ENCODE results near the gene MYOD1.

The MYOD1 gene

GRCh38 chr11:17718015-17718414 lies 1.4 kb upstream of the MYOD1 start:
- H3K27ac ChIP-seq = no peak overlapping the region
- TF ChIP-seq ZFX (IDR thresholded peaks at IDR 0.05) (no peak), CTCF (conservative IDR thresholded peaks at IDR 0.05) (no peak)

GRCh38 chr11:17718510-17718962 lies 835 bp upstream of the MYOD1 start:
- TF ChIP-seq ZFX (IDR thresholded peaks at IDR 0.05) = no peak
- no peak for TF ChIP-seq CTCF (conservative IDR thresholded peaks at IDR 0.05)
- H3K27ac ChIP-seq = no peak overlapping the region

- no peak overlapping the region for H3K27ac ChIP-seq
- no peak for TF ChIP-seq ZFX (IDR thresholded peaks at IDR 0.05)
- TF ChIP-seq CTCF (conservative IDR thresholded peaks at IDR 0.05) = peak; percentile 38
Measured at GRCh38 chr11:17719938-17720795, 796 bp downstream of the MYOD1 start.

GRCh38 chr11:17720796-17721171 lies 1.4 kb downstream of the MYOD1 start:
- H3K27ac ChIP-seq = no peak overlapping the region
- TF ChIP-seq CTCF (conservative IDR thresholded peaks at IDR 0.05) (no peak), ZFX (IDR thresholded peaks at IDR 0.05) (no peak)

- H3K27ac ChIP-seq = no peak overlapping the region
- TF ChIP-seq CTCF (conservative IDR thresholded peaks at IDR 0.05) (no peak), ZFX (IDR thresholded peaks at IDR 0.05) (no peak)
Measured at GRCh38 chr11:17721242-17721999, 2.0 kb downstream of the MYOD1 start.

- no peak overlapping the region for H3K27ac ChIP-seq
- no peak for TF ChIP-seq ZFX (IDR thresholded peaks at IDR 0.05)
- TF ChIP-seq CTCF (conservative IDR thresholded peaks at IDR 0.05) = peak; percentile 92
Measured at GRCh38 chr11:17722000-17722643, 2.8 kb downstream of the MYOD1 start.
